DOHH2 (cell line): ENCODE results near the gene DEPDC1.
A peak's percentile ranks its signal among the peaks of the same experiment; 100 is the strongest.

Experiments
- H3F3A ChIP-seq: fragments of 200-600 bp; sonication (generic), shearing (Covaris generic); 2 replicates; pipeline ENCODE4 v1.6.0; 2016; ENCODE audit warnings: antibody characterized with exemption, mild to moderate bottlenecking; ENCODE audit not compliant: control insufficient read depth, insufficient read depth
- H3K27ac ChIP-seq: fragments of 200-600 bp; sonication (generic); 2 replicates; pipeline ENCODE4 v1.5.1; 2014; ENCODE audit warnings: low read depth, mild to moderate bottlenecking, low read length, moderate library complexity
- H3K27me3 ChIP-seq: fragments of 200-600 bp; sonication (generic); 2 replicates; pipeline ENCODE4 v1.6.1; 2014; ENCODE audit warnings: mild to moderate bottlenecking, low read length, mixed read lengths; ENCODE audit not compliant: control insufficient read depth
- H3K36me3 ChIP-seq: fragments of 200-600 bp; sonication (generic); 2 replicates; pipeline ENCODE4 v1.6.1; 2014; ENCODE audit warnings: mild to moderate bottlenecking, low read length, moderate library complexity, mixed read lengths; ENCODE audit not compliant: control insufficient read depth
- H3K4me1 ChIP-seq: fragments of 200-600 bp; sonication (generic); 2 replicates; pipeline ENCODE4 v1.6.1; 2014; ENCODE audit warnings: mild to moderate bottlenecking, low read length, mixed read lengths; ENCODE audit not compliant: control insufficient read depth
- H3K4me2 ChIP-seq: fragments of 200-600 bp; sonication (generic); 2 replicates; pipeline ENCODE4 v1.6.0; 2014; ENCODE audit warnings: mild to moderate bottlenecking, low read length, moderate library complexity
- H3K4me3 ChIP-seq: fragments of 200-600 bp; sonication (generic); 2 replicates; pipeline ENCODE4 v1.5.1; 2014; ENCODE audit warnings: mild to moderate bottlenecking, low read length, mixed read lengths
- H3K79me2 ChIP-seq: fragments of 200-600 bp; sonication (generic); 2 replicates; pipeline ENCODE4 v1.6.1; 2014; ENCODE audit warnings: mild to moderate bottlenecking, low read length, mixed read lengths; ENCODE audit not compliant: control insufficient read depth
- H3K9me2 ChIP-seq: fragments of 200-600 bp; sonication (generic); replicated peaks from 2 replicates; pipeline ENCODE4 v1.6.1; 2014; ENCODE audit warnings: mild to moderate bottlenecking, low read length, mixed read lengths; ENCODE audit not compliant: control insufficient read depth
- H3K9me3 ChIP-seq: fragments of 200-600 bp; sonication (generic); 2 replicates; pipeline ENCODE4 v1.6.1; 2014; ENCODE audit warnings: antibody characterized with exemption, low read length, mixed read lengths; ENCODE audit not compliant: control insufficient read depth, insufficient read depth
- H4K20me1 ChIP-seq: fragments of 200-600 bp; sonication (generic); 2 replicates; pipeline ENCODE4 v1.6.0; 2014; ENCODE audit warnings: low read depth, mild to moderate bottlenecking, antibody characterized with exemption, low read length, moderate library complexity; ENCODE audit not compliant: control insufficient read depth, insufficient read depth
- CTCF ChIP-seq: fragments of 200-600 bp; sonication (generic); IDR thresholded peaks from one replicate; pipeline ENCODE4 v1.5.1; 2014; ENCODE audit warnings: antibody characterized with exemption, mild to moderate bottlenecking, low read depth, low read length; ENCODE audit not compliant: poor library complexity, severe bottlenecking
- EZH2phosphoT487 ChIP-seq: fragments of 200-600 bp; sonication (generic); IDR thresholded peaks from 2 replicates; pipeline ENCODE4 v1.6.1; 2017; ENCODE audit warnings: borderline replicate concordance, mild to moderate bottlenecking, antibody characterized with exemption, low read length, moderate library complexity, mixed read lengths

The DEPDC1 gene

GRCh38 chr1:68445709-68446108 is 51.2 kb downstream of the DEPDC1 start:
- Histone ChIP-seq H3K27ac (no peak overlapping the region), H3K4me2 (no peak overlapping the region), H3K9me2 (no peaks in the 10 kb centered on the region), H3K79me2 (no peaks in the 10 kb centered on the region), H3K4me1 (no peaks in the 10 kb centered on the region), H3K4me3 (no peak overlapping the region), H3K27me3 (0 out of 2 replicates have a peak, but pooled peaks cover 2% of the 10 kb centered on the region), H3K9me3 (no peaks in the 10 kb centered on the region), H3F3A (no peaks in the 10 kb centered on the region), H4K20me1 (no peaks in the 10 kb centered on the region), H3K36me3 (no peaks in the 10 kb centered on the region)
- no peak for TF ChIP-seq CTCF
- TF ChIP-seq EZH2phosphoT487 = no peak

GRCh38 chr1:68442822-68443556 is 53.9 kb downstream of the DEPDC1 start:
- H3K36me3 ChIP-seq = no peaks in the 10 kb centered on the region
- H3K4me2 ChIP-seq = no peak overlapping the region
- H3K79me2 ChIP-seq = no peaks in the 10 kb centered on the region
- H3K27ac ChIP-seq = no peak overlapping the region
- TF ChIP-seq EZH2phosphoT487 (no peak), CTCF (peak; percentile 80)
- no peak overlapping the region for H3K4me3 ChIP-seq
- H3K27me3 ChIP-seq = 0 out of 2 replicates have a peak, but pooled peaks cover 4% of the 10 kb centered on the region
- no peaks in the 10 kb centered on the region for H3K9me2 ChIP-seq
- H3F3A ChIP-seq = no peaks in the 10 kb centered on the region
- no peaks in the 10 kb centered on the region for H3K9me3 ChIP-seq
- no peaks in the 10 kb centered on the region for H4K20me1 ChIP-seq
- H3K4me1 ChIP-seq = no peaks in the 10 kb centered on the region

- Histone ChIP-seq H3F3A (no peaks in the 10 kb centered on the region), H3K27me3 (0 out of 2 replicates have a peak, but pooled peaks cover 4% of the 10 kb centered on the region), H3K4me2 (no peak overlapping the region), H3K79me2 (no peaks in the 10 kb centered on the region), H3K4me1 (no peaks in the 10 kb centered on the region), H3K36me3 (no peaks in the 10 kb centered on the region), H4K20me1 (no peaks in the 10 kb centered on the region), H3K9me2 (no peaks in the 10 kb centered on the region), H3K4me3 (no peak overlapping the region), H3K9me3 (no peaks in the 10 kb centered on the region), H3K27ac (no peak overlapping the region)
- TF ChIP-seq CTCF (no peak), EZH2phosphoT487 (no peak)
These were observed 54.9 kb downstream of the DEPDC1 start for GRCh38 chr1:68442006-68442405.
